ENCODE results near the gene EYS. TPM values are rescaled to one million over a fixed set of nuclear protein-coding genes. Genes with fewer than 3 reads are reported as not detected.

EYS gene
- total and polyA plus RNA-seq, 9 of the 15 experiments (the other 6 are each of a cell fraction or from before 2014, with no cell fraction given): 0.03 to 0.36 (median 0.10) TPM; not detected in 2

DNA sequence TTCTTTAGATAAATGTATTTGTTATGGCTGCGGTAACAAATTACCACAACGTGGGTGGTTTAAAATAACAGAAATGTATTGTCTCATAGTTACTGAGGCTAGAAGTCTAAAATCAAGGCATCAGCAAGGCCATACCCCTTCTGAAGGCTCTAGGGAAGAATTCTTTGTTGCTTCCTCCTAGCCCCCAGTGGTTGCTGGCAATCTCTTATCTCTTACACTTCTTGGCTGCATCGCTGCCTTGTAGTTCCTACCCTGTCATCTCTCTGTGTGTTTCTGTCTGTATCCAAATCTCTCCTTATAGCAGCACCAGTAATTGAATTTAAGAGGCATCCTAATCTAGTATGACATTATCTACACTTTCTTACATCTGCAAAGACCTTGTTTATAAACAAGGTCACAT is 1536.7 kb downstream of the EYS start:
- no peaks in the 10 kb centered on the region for H3K9me1 ChIP-seq (ENCODE audit: control insufficient read depth, insufficient read depth, low read length)
- TF ChIP-seq ZNF384 (IDR thresholded peaks at IDR 0.05; ENCODE audit: low read depth, low read length) (no peak), HDAC8 (tag; IDR thresholded peaks at IDR 0.05) (no peak), KLF13 (tag; IDR thresholded peaks at IDR 0.05; ENCODE audit: borderline replicate concordance, low read depth) (no peak), ILF3 (IDR thresholded peaks at IDR 0.05; ENCODE audit: borderline replicate concordance) (no peak), NCOA4 (IDR thresholded peaks at IDR 0.05; ENCODE audit: partially characterized antibody) (no peak), ZNF239 (CRISPR knock-in tag; IDR thresholded peaks at IDR 0.05) (no peak), FOXA3 (CRISPR knock-in tag; conservative IDR thresholded peaks at IDR 0.05 in 1 of 2, IDR thresholded peaks at IDR 0.05 in 1 of 2) (no peak), THRAP3 (IDR thresholded peaks at IDR 0.05; ENCODE audit: borderline replicate concordance) (no peak), U2AF1 (optimal IDR thresholded peaks at IDR 0.05; ENCODE audit: low read depth, low read length) (no peak), PTBP1 (IDR thresholded peaks at IDR 0.05; ENCODE audit: low read depth, low read length) (no peak), ETS2 (tag; IDR thresholded peaks at IDR 0.05; ENCODE audit: borderline replicate concordance, poor library complexity, severe bottlenecking) (no peak), ZC3H4 (CRISPR knock-in tag; IDR thresholded peaks at IDR 0.05; ENCODE audit: borderline replicate concordance) (no peak), ZNF232 (CRISPR knock-in tag; IDR thresholded peaks at IDR 0.05) (no peak), PHF21A (IDR thresholded peaks at IDR 0.05; ENCODE audit: borderline replicate concordance, low read depth) (no peak), DIDO1 (tag; IDR thresholded peaks at IDR 0.05; ENCODE audit: low read depth) (no peak)
- TF ChIP-seq, protein P1, sequence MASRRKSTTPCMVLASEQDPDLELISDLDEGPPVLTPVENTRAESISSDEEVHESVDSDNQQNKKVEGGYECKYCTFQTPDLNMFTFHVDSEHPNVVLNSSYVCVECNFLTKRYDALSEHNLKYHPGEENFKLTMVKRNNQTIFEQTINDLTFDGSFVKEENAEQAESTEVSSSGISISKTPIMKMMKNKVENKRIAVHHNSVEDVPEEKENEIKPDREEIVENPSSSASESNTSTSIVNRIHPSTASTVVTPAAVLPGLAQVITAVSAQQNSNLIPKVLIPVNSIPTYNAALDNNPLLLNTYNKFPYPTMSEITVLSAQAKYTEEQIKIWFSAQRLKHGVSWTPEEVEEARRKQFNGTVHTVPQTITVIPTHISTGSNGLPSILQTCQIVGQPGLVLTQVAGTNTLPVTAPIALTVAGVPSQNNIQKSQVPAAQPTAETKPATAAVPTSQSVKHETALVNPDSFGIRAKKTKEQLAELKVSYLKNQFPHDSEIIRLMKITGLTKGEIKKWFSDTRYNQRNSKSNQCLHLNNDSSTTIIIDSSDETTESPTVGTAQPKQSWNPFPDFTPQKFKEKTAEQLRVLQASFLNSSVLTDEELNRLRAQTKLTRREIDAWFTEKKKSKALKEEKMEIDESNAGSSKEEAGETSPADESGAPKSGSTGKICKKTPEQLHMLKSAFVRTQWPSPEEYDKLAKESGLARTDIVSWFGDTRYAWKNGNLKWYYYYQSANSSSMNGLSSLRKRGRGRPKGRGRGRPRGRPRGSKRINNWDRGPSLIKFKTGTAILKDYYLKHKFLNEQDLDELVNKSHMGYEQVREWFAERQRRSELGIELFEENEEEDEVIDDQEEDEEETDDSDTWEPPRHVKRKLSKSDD (conservative IDR thresholded peaks at IDR 0.05; ENCODE audit: low read length): no peak
- no peaks in the 10 kb centered on the region for H4K20me1 ChIP-seq (replicated peaks; ENCODE audit: control insufficient read depth, insufficient read depth, low read length)
- POLR2A ChIA-PET: no interaction called here
- DNase-seq (ENCODE audit: extremely low read depth in 1 of 4, low spot score in 3 of 4): no peak
- H3K9me3 ChIP-seq (replicated peaks; ENCODE audit: control insufficient read depth, insufficient read depth, low read depth, low read length): no peaks in the 10 kb centered on the region
- H3K9ac ChIP-seq (ENCODE audit: insufficient read depth in 1 of 2, low read depth in 2 of 2, low read length in 2 of 2): no peak overlapping the region
- H3K79me2 ChIP-seq (ENCODE audit: control insufficient read depth, insufficient read depth, low read length): no peaks in the 10 kb centered on the region
- no peak for FAIRE-seq
- WGBS (ENCODE audit: insufficient coverage, low coverage, missing lambda C conversion rate): 4% methylated on average over 3 of the region's 3 CpGs
- no peak overlapping the region for H3K4me3 ChIP-seq
- BruUV-seq (replicated peaks): no TSS peak
- in situ Hi-C loops (cut with MboI): no loop called here
- no peak for ATAC-seq
- intact Hi-C loops (cut with micrococcal nuclease): no loop called here
- no peaks in the 10 kb centered on the region for H3K4me1 ChIP-seq (replicated peaks in 1 of 2; ENCODE audit: control insufficient read depth in 2 of 2, insufficient read depth in 2 of 2, low read length in 2 of 2)
- H3K4me2 ChIP-seq (ENCODE audit: insufficient read depth, low read length): no peak overlapping the region
- H3K27me3 ChIP-seq (ENCODE audit: control insufficient read depth in 2 of 2, insufficient read depth in 2 of 2, low read length in 2 of 2): no peaks in the 10 kb centered on the region
- no peak overlapping the region for H2AFZ ChIP-seq (ENCODE audit: low read depth, low read length)
- CTCF ChIA-PET (ENCODE audit: low intra/inter-chr PET ratio): no interaction called here
- H3K27ac ChIP-seq (ENCODE audit: extremely low read depth, low read depth, low read length): no peak overlapping the region
- H3K36me3 ChIP-seq (ENCODE audit: control insufficient read depth, insufficient read depth, low read length): no peaks in the 10 kb centered on the region
